IMR-90 (cell line): ENCODE data around the gene PIK3R4.

ENCODE experiments used
- BHLHE40 ChIP-seq: fragments of 150-350 bp; IDR thresholded peaks from 2 replicates; pipeline ENCODE4 v1.6.1; 2016; ENCODE audit warnings: mild to moderate bottlenecking, low read depth, low read length
- CEBPB ChIP-seq: IDR thresholded peaks from 2 replicates; pipeline ENCODE4 v1.6.1; 2012; ENCODE audit warnings: low read depth, low read length, improper control_type of control experiment
- CHD1 ChIP-seq: IDR thresholded peaks from 2 replicates; pipeline ENCODE4 v1.6.1; 2012; ENCODE audit warnings: low read depth, low read length, improper control_type of control experiment
- FOS ChIP-seq: fragments of 150-350 bp; IDR thresholded peaks from 2 replicates; pipeline ENCODE4 v1.6.1; 2016; ENCODE audit warnings: low read depth, low read length
- MXI1 ChIP-seq: IDR thresholded peaks from 2 replicates; pipeline ENCODE4 v1.6.1; 2012; ENCODE audit warnings: low read depth, mild to moderate bottlenecking, low read length, moderate library complexity, borderline replicate concordance
- NFE2L2 ChIP-seq: fragments of 150-350 bp; IDR thresholded peaks from 2 replicates; pipeline ENCODE4 v1.6.1; 2016; ENCODE audit warnings: low read depth, mild to moderate bottlenecking, low read length
- POLR2A ChIP-seq: IDR thresholded peaks from 2 replicates; pipeline ENCODE4 v1.6.1; 2012; ENCODE audit warnings: mild to moderate bottlenecking, low read depth, low read length
- RAD21 ChIP-seq: IDR thresholded peaks from 2 replicates; pipeline ENCODE4 v1.6.1; 2012; ENCODE audit warnings: low read length, improper control_type of control experiment
- RCOR1 ChIP-seq: IDR thresholded peaks from 2 replicates; pipeline ENCODE4 v1.6.1; 2012; ENCODE audit warnings: mild to moderate bottlenecking, low read length, improper control_type of control experiment; ENCODE audit not compliant: insufficient replicate concordance
- RFX5 ChIP-seq: IDR thresholded peaks from 2 replicates; pipeline ENCODE4 v1.8.0; 2012; ENCODE audit warnings: low read depth, mild to moderate bottlenecking, low read length, moderate library complexity
- SMC3 ChIP-seq: fragments of 150-350 bp; IDR thresholded peaks from 2 replicates; pipeline ENCODE4 v1.6.1; 2016; ENCODE audit warnings: low read depth, mild to moderate bottlenecking, antibody characterized with exemption, low read length, moderate library complexity
- TF ChIP-seq, protein P1 (sequence below): conservative IDR thresholded peaks from 2 replicates; pipeline ENCODE4 v1.5.1; 2012; ENCODE audit warnings: mild to moderate bottlenecking, low read depth, low read length, improper control_type of control experiment
- TF ChIP-seq, protein P2 (sequence below): fragments of 150-350 bp; IDR thresholded peaks from 2 replicates; pipeline ENCODE4 v1.6.1; 2016; ENCODE audit warnings: low read depth, mild to moderate bottlenecking, low read length, moderate library complexity, borderline replicate concordance

- TF ChIP-seq POLR2A (no peak), RAD21 (no peak), RFX5 (no peak), BHLHE40 (no peak), CEBPB (no peak), RCOR1 (no peak), MXI1 (no peak), SMC3 (no peak), FOS (no peak), CHD1 (no peak), NFE2L2 (no peak)
- TF ChIP-seq, protein P1, sequence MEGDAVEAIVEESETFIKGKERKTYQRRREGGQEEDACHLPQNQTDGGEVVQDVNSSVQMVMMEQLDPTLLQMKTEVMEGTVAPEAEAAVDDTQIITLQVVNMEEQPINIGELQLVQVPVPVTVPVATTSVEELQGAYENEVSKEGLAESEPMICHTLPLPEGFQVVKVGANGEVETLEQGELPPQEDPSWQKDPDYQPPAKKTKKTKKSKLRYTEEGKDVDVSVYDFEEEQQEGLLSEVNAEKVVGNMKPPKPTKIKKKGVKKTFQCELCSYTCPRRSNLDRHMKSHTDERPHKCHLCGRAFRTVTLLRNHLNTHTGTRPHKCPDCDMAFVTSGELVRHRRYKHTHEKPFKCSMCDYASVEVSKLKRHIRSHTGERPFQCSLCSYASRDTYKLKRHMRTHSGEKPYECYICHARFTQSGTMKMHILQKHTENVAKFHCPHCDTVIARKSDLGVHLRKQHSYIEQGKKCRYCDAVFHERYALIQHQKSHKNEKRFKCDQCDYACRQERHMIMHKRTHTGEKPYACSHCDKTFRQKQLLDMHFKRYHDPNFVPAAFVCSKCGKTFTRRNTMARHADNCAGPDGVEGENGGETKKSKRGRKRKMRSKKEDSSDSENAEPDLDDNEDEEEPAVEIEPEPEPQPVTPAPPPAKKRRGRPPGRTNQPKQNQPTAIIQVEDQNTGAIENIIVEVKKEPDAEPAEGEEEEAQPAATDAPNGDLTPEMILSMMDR, result no peak
- TF ChIP-seq, protein P2, sequence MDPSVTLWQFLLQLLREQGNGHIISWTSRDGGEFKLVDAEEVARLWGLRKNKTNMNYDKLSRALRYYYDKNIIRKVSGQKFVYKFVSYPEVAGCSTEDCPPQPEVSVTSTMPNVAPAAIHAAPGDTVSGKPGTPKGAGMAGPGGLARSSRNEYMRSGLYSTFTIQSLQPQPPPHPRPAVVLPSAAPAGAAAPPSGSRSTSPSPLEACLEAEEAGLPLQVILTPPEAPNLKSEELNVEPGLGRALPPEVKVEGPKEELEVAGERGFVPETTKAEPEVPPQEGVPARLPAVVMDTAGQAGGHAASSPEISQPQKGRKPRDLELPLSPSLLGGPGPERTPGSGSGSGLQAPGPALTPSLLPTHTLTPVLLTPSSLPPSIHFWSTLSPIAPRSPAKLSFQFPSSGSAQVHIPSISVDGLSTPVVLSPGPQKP, result no peak
Observed at GRCh38 chr3:130729154-130729553, 17.5 kb downstream of the PIK3R4 start.
